ENCODE measurements around the gene DNAJB5.

DNAJB5 gene

DNA sequence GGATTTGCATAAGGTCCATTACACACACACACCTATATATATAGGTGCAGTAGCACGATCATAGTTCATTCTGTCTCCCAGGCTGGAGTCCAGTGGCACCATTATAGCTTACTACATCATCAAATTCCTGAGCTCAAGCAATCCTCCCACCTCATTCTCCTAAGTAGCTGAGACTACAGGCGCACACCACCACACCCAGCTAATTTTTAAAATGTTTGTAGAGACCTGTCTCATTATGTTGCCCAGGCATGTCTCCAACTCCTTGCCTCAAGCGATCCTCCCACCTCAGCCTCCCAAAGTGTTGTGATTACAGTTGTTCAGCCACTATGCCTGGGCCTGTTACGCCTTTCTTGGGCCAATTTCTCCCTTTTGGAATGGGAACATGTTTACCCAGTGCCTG, 39.7 kb downstream of the DNAJB5 start:
- Histone ChIP-seq H3K4me2 (no peak overlapping the region), H3K4me3 (IDR thresholded peaks at IDR 0.05; ENCODE audit: insufficient read depth, low read depth, low read length) (no peak overlapping the region), H3K27ac (no peak overlapping the region), H3K4me1 (ENCODE audit: low read depth, poor library complexity, severe bottlenecking) (peaks cover 20% of the 10 kb centered on the region), H2AFZ (ENCODE audit: low read depth) (no peak overlapping the region), H4K20me1 (ENCODE audit: insufficient read depth) (no peaks in the 10 kb centered on the region), H3K9ac (no peak overlapping the region), H3K27me3 (ENCODE audit: insufficient read depth, low read depth) (no peaks in the 10 kb centered on the region), H3K36me3 (ENCODE audit: insufficient read depth) (no peaks in the 10 kb centered on the region), H3K79me2 (ENCODE audit: insufficient read depth, low read depth) (no peaks in the 10 kb centered on the region)
- no peak for TF ChIP-seq CTCF (conservative IDR thresholded peaks at IDR 0.05; ENCODE audit: low read depth, low read length)

GRCh38 chr9:35029852-35030251, 40.3 kb downstream of the DNAJB5 start:
- Histone ChIP-seq H2AFZ (ENCODE audit: low read depth) (no peak overlapping the region), H3K9ac (no peak overlapping the region), H3K79me2 (ENCODE audit: insufficient read depth, low read depth) (no peaks in the 10 kb centered on the region), H3K27ac (no peak overlapping the region), H3K27me3 (ENCODE audit: insufficient read depth, low read depth) (no peaks in the 10 kb centered on the region), H3K4me2 (no peak overlapping the region), H4K20me1 (ENCODE audit: insufficient read depth) (no peaks in the 10 kb centered on the region), H3K4me3 (IDR thresholded peaks at IDR 0.05; ENCODE audit: insufficient read depth, low read depth, low read length) (no peak overlapping the region), H3K4me1 (ENCODE audit: low read depth, poor library complexity, severe bottlenecking) (peaks cover 20% of the 10 kb centered on the region), H3K36me3 (ENCODE audit: insufficient read depth) (no peaks in the 10 kb centered on the region)
- no peak for TF ChIP-seq CTCF (conservative IDR thresholded peaks at IDR 0.05; ENCODE audit: low read depth, low read length)

DNA sequence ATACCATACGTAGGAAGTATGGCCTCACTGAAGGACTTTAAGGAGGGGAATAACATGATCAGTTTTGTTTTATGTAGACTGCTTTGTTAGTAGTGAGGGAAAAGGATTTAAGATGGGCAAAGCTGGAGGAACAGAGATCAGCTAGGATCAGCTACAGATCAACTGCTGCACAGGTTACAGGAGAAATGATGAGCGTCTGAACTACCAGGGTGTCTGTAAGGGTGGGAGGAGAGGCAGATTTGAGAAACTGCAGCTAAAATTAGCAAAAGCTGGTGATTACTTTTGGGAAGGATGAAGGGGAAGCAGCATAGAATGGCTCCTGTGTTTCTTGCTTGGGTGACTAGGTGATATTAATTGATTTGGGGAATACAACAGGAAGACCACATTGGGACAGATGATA, 43.6 kb downstream of the DNAJB5 start:
- H3K4me2 ChIP-seq = no peak overlapping the region
- peaks cover 3% of the 10 kb centered on the region; the same call in 1 of the 2 replicates for H4K20me1 ChIP-seq (ENCODE audit: insufficient read depth)
- no peaks in the 10 kb centered on the region for H3K36me3 ChIP-seq (ENCODE audit: insufficient read depth)
- TF ChIP-seq CTCF (conservative IDR thresholded peaks at IDR 0.05; ENCODE audit: low read depth, low read length) = no peak
- no peak overlapping the region for H2AFZ ChIP-seq (ENCODE audit: low read depth)
- peaks cover 7% of the 10 kb centered on the region for H3K4me1 ChIP-seq (ENCODE audit: low read depth, poor library complexity, severe bottlenecking)
- no peaks in the 10 kb centered on the region for H3K79me2 ChIP-seq (ENCODE audit: insufficient read depth, low read depth)
- no peak overlapping the region for H3K4me3 ChIP-seq (IDR thresholded peaks at IDR 0.05; ENCODE audit: insufficient read depth, low read depth, low read length)
- H3K27ac ChIP-seq = no peak overlapping the region
- H3K9ac ChIP-seq = no peak overlapping the region
- no peaks in the 10 kb centered on the region for H3K27me3 ChIP-seq (ENCODE audit: insufficient read depth, low read depth)

DNA sequence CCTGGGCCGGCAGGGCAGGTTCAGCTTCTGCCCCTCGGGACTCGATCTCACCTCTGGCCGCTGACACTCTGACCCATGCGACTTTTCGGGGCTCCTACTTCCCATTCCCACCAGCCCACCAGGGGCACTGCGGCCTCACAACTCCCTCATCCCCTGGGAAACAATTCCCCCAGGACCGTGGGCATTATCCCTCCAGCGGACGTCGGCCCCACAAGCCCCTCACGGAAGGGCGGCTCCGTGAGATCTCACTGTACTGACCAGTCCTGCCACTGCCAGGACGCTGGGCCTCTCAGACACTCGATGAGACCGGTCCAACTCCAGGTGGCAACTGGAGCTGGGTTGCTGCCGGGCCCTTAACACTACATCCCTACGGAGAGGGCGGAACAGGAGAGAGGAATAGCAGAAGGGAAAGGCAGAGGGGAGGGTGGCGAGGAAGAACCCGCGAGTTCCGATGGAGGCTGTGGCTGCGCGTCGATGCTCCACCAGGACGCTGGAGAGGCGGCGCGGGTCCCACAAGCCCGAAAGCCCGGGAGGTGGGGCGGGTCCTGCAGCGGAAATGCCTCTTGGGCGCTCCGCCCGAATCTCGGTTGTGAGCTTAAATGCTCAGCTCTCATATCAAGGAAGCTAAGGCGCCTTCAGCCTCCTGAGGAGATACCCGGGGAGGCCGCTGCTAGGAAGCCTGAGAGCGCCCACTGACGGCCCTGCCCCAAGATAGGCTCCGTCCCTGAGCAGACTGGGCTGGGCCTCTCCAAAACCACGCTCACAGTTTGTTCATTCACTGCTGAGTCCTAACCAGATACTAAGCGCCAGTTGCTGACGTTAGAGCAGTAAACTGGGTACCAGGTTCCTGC, 46.5 kb downstream of the DNAJB5 start:
- Histone ChIP-seq H3K9ac (no peak overlapping the region), H3K4me2 (no peak overlapping the region), H3K79me2 (ENCODE audit: insufficient read depth, low read depth) (no peaks in the 10 kb centered on the region), H4K20me1 (ENCODE audit: insufficient read depth) (peaks cover 3% of the 10 kb centered on the region; the same call in 1 of the 2 replicates), H2AFZ (ENCODE audit: low read depth) (no peak overlapping the region), H3K27ac (no peak overlapping the region), H3K36me3 (ENCODE audit: insufficient read depth) (no peaks in the 10 kb centered on the region), H3K4me1 (ENCODE audit: low read depth, poor library complexity, severe bottlenecking) (no peaks in the 10 kb centered on the region), H3K27me3 (ENCODE audit: insufficient read depth, low read depth) (no peaks in the 10 kb centered on the region), H3K4me3 (IDR thresholded peaks at IDR 0.05; ENCODE audit: insufficient read depth, low read depth, low read length) (no peak overlapping the region)
- no peak for TF ChIP-seq CTCF (conservative IDR thresholded peaks at IDR 0.05; ENCODE audit: low read depth, low read length)
